GM10266 (cell line): ENCODE measurements around the gene SEZ6.

Experiments used
- DNase-seq: peaks from one replicate; pipeline ENCODE4 v3.0.0; 2012; ENCODE audit errors: extremely low spot score
- TF ChIP-seq, protein P1 (sequence below): IDR thresholded peaks from 2 replicates; pipeline ENCODE4 v1.5.1; 2012; ENCODE audit warnings: mild to moderate bottlenecking, low read depth; ENCODE audit not compliant: control insufficient read depth, insufficient read depth; ENCODE audit errors: missing control alignments

The SEZ6 gene

DNA sequence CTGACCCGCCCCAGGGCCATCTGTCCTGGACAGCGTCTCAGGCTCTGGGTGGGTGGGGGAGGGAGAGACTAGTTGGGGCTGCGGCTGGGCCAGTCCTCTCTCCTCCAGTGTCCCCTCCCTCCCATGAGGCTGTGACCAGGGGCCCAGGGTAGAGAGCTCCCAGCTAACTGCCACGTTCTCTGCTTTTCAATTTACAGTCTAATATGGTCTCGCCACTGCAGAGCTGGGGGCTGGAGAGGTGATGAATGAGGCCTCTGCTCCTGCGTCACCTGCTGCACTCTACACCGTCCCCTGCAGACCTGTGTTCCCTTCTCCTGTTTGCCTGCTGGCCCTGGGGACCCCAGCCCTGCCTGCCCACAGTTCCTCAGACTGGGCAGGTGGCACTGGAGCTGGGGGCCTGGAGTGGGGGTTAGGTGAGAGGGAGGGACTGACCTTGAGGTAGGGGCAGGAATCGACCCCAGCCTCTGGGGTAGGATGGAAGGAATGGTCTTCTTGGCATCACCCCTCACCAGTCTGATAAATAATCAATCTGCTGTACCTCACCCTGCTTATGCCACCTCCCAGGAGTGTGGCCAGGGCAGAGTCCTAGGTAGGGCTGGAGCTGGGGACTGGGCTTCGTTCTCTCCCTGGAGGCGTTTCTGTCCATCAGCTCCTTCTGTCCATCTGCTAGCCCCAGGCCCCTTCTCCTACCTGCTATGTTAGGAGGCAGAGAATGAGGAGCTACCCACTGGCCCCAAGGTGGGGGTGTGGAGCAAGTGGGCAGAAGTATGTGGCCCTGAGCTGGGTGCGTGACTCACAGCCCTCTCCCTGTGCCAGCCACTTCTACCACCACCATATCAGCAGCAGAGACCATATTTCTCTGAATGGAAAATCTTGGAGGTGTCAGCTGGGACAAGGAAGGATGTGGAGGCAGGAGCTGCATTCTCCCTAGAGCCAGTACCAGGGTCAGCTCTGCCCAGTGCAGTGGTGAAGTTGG lies 12.9 kb downstream of the SEZ6 start:
- TF ChIP-seq, protein P1, sequence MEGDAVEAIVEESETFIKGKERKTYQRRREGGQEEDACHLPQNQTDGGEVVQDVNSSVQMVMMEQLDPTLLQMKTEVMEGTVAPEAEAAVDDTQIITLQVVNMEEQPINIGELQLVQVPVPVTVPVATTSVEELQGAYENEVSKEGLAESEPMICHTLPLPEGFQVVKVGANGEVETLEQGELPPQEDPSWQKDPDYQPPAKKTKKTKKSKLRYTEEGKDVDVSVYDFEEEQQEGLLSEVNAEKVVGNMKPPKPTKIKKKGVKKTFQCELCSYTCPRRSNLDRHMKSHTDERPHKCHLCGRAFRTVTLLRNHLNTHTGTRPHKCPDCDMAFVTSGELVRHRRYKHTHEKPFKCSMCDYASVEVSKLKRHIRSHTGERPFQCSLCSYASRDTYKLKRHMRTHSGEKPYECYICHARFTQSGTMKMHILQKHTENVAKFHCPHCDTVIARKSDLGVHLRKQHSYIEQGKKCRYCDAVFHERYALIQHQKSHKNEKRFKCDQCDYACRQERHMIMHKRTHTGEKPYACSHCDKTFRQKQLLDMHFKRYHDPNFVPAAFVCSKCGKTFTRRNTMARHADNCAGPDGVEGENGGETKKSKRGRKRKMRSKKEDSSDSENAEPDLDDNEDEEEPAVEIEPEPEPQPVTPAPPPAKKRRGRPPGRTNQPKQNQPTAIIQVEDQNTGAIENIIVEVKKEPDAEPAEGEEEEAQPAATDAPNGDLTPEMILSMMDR, result no peak
- DNase-seq, result no peak

DNA sequence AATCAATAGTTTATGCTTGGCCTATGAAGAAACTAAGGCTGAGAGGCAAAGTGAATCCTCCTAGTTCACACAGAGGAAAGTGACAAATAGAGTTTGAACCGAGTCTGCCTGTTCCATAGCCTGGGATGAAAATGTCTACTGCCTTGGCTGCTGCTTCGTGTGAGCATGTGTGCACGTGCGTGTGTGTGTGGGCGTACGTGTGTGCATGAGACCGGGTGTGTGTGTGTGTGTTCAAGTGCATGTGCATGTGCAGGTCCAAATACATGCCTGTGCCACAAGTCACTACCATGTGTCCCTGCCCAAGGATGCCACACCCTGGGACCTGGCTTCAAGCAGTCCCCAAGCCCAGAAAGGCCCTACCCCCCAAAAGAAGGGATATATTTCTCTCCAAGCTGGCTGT lies 13.6 kb downstream of the SEZ6 start:
- TF ChIP-seq, protein P1, result no peak
- DNase-seq, result no peak

DNA sequence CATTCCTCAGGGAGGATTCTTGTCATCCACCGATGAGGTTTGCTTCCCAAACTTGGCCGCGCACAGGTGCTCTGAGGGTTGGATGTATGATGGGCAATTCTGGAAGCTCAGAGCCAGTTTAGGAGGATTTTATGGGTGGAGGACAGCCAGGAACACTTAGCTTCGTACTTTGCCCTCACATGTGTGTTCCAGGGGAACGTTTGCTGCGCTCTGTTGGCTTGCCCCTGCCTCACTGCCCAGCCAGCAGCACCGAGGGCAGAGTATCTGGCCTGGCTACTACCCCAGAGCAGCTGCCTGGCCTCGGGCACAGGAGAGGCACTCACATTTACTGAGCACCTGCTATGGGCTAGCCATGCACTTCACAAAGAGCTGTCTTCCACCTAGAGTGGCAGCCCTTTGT lies 14.1 kb downstream of the SEZ6 start:
- TF ChIP-seq, protein P1, result no peak
- no peak for DNase-seq

DNA sequence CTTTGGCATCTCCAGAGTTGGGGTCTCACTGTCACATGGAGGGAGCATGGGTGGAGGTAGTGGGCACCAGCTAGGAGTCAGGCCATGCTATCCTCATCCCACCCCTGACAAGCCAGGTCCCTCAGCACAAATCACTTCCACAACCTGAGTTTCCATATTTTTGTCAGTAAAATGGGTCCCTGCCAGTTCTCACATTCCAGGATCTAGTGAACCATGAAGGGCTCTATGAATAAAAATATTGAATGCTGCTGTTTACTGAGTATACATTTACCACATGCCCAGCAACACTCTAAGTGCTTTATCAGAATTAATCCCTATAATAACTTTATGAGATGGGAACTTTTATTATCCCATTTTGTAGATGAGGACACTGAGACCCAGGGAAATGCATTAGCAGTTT lies 16.8 kb downstream of the SEZ6 start:
- TF ChIP-seq, protein P1, result no peak

DNA sequence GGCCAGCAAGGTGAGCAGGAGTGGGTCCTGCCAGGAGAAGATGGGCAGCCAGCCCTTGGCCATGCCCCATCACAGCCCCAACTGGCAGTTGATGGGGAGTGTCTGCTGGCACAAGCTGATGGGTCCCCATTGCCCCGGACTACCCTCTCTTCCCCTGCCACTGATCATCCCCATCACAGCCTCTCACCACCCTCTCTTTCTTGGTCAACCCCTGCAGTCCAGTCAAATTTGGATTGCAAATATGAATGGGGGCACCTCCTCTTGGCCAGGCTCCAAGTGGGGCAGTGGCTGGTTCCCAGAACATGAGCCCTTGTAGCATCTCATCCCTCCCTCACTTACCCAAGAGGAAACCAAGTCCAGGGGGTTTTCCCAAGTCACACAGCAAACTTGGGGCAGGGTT lies 17.4 kb downstream of the SEZ6 start:
- DNase-seq, result no peak
- TF ChIP-seq, protein P1, result no peak

More for the DNA sequence above, 16.8 kb downstream of the SEZ6 start:
- DNase-seq, result no peak

DNA sequence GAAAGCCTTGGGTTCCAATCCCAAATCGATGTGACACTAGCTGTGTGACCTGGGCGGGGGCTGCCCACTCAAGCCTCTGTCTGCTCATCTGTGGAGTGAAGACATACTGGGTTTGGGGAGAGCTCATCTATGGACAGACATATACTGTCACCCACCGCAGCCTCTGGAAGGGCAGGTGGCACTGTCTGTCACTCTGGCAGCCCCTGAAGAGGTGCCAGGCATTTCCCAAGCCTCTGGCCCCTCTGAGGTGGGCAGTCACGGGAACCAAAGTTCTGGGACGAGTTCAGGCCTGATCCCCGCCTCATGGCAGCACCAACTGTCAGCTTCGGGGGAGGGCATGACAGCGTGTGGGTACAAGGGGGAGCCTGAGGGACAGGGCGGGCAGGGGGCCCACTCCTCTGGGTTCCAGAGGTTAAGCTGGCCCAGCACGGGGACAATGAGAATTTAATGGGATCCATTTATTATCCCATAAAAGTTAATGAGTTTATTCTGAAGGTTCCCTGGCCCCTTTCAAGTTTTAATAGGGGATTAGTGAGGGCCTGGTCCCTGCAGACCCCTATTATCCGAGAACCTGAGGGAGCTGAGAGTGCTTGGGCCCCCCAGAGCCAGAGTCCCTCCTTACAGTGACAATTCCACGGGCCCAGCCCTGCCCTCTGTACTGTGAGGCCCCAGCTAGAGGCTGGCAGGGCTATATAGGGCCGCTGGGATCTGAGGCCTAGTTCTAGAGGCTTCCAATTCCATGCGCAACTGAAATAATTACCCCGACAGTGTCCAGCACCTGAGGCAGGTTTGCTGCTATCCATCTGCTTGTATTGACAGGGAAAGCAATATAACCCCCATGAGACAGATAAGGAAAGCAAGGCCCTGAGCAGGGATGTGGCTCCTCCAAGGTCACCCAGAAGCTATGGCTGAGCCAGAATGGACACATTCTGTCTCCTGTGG lies 18.8 kb downstream of the SEZ6 start:
- no peak for DNase-seq

More for the DNA sequence above, 18.8 kb downstream of the SEZ6 start:
- TF ChIP-seq, protein P1, result no peak
